ENCODE data around the gene IL18BP. TPM values are rescaled to one million over a fixed set of nuclear protein-coding genes. Genes with fewer than 3 reads are reported as not detected.

IL18BP gene
- total RNA-seq, 1 donor from 2014 or later = 15.2 TPM

DNA sequence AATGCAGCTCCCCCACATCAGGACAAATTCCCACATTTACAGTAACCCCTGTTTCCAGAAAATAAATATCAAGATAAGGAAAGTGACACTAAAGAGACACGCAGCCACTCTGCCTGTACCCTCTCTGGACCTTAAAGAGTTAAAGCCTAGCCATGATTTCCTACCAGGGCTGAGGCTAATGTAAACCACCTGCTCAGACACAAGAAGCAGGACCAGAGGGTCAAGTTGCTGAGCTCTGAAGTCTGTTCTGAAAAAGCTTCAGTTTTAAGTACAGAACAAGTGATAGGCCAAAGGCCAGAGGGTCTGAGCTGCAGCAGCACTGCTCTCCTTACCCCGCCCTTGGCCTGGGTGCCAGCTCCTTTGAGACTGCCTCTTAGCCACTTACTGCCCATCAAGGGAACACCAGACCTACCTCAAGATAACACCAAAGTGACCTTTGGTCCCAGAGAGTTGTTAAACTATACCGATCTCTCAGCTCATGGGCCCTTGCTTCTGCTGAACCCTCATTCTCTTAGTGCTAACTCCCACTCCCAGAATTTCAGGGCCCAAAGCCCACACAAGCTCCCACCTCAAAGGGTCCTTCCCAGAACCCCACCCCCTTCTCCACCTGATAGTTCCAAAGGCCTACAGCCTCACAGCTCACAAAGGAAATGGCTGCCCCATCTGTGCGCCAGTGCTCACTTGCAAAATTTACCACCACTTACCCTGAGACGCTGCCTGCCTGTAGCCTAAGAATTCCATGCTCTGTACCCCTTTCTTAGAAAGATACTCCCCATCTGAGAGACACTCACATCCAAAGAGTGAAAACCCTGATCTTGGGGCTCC is 40.5 kb downstream of the IL18BP start:
- Mint-ChIP-seq H3K4me1 (ENCODE audit: low read depth, unreplicated experiment) (peaks cover 15% of the 10 kb centered on the region), H3K4me3 (ENCODE audit: unreplicated experiment) (no peak overlapping the region), H3K36me3 (ENCODE audit: low read depth, unreplicated experiment) (peaks cover 7% of the 10 kb centered on the region), H3K27ac (ENCODE audit: unreplicated experiment) (no peak overlapping the region), H3K9me3 (ENCODE audit: unreplicated experiment) (no peaks in the 10 kb centered on the region), H3K27me3 (ENCODE audit: low read depth, unreplicated experiment) (no peaks in the 10 kb centered on the region)
- peak; percentile 24 for DNase-seq (ENCODE audit: low read depth)
- Histone ChIP-seq H3K9me3 (ENCODE audit: insufficient read depth, low read depth, low read length) (no peaks in the 10 kb centered on the region), H3K27me3 (ENCODE audit: insufficient read depth, low read length) (no peaks in the 10 kb centered on the region), H2AFZ (ENCODE audit: low read depth, low read length) (no peak overlapping the region), H3K9ac (ENCODE audit: low read length) (peak overlapping the region; percentile 95), H3K4me1 (ENCODE audit: insufficient read depth, low read length) (peaks cover 44% of the 10 kb centered on the region), H3K36me3 (ENCODE audit: insufficient read depth, low read length) (peaks cover 4% of the 10 kb centered on the region), H3K4me3 (ENCODE audit: insufficient read depth, low read depth, low read length) (peak overlapping the region; percentile 81), H3K27ac (ENCODE audit: low read depth, low read length) (peak overlapping the region; percentile 95), H3K79me2 (ENCODE audit: insufficient read depth, low read length) (peaks cover 91% of the 10 kb centered on the region), H4K20me1 (ENCODE audit: insufficient read depth, low read length) (peaks cover 52% of the 10 kb centered on the region), H3K4me2 (ENCODE audit: low read length) (peak overlapping the region; percentile 99)
- TF ChIP-seq EZH2 (IDR thresholded peaks at IDR 0.05; ENCODE audit: insufficient read depth, low read length) = no peak
- TF ChIP-seq, protein P1, sequence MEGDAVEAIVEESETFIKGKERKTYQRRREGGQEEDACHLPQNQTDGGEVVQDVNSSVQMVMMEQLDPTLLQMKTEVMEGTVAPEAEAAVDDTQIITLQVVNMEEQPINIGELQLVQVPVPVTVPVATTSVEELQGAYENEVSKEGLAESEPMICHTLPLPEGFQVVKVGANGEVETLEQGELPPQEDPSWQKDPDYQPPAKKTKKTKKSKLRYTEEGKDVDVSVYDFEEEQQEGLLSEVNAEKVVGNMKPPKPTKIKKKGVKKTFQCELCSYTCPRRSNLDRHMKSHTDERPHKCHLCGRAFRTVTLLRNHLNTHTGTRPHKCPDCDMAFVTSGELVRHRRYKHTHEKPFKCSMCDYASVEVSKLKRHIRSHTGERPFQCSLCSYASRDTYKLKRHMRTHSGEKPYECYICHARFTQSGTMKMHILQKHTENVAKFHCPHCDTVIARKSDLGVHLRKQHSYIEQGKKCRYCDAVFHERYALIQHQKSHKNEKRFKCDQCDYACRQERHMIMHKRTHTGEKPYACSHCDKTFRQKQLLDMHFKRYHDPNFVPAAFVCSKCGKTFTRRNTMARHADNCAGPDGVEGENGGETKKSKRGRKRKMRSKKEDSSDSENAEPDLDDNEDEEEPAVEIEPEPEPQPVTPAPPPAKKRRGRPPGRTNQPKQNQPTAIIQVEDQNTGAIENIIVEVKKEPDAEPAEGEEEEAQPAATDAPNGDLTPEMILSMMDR (IDR thresholded peaks at IDR 0.05; ENCODE audit: insufficient read depth, low read depth, low read length) = no peak
- FAIRE-seq = no peak

DNA sequence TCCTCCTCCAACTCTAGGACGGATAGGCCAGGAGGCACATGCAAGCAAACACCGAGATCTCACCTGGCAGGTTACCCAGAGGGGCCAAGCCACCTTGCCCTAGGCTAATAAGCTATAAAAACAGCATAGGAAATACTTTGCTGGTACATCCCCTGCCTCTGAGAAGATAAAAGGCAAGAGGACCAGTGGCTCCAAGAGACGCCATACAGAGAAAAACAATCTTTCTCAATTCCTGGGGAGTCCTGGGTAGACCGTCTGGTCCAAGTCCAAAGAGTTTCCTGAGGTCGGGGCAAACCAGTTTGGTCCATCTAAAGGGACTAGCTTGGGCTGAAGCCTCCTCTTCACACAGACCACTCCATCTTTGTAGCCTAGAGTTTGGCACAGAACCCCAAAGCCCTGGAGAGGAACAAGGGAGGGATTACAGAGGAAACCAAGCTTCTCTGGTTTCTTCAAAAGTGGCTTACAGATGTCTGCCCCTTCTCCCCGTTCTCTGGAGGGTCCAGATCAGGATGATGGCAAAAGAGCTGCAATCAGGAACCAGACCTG is 41.2 kb downstream of the IL18BP start:
- Histone ChIP-seq H3K36me3 (ENCODE audit: insufficient read depth, low read length) (peaks cover 3% of the 10 kb centered on the region), H2AFZ (ENCODE audit: low read depth, low read length) (peak overlapping the region; percentile 35), H4K20me1 (ENCODE audit: insufficient read depth, low read length) (peaks cover 50% of the 10 kb centered on the region), H3K79me2 (ENCODE audit: insufficient read depth, low read length) (peaks cover 93% of the 10 kb centered on the region), H3K9ac (ENCODE audit: low read length) (peak overlapping the region; percentile 95), H3K4me2 (ENCODE audit: low read length) (peak overlapping the region; percentile 99), H3K27me3 (ENCODE audit: insufficient read depth, low read length) (no peaks in the 10 kb centered on the region), H3K4me3 (ENCODE audit: insufficient read depth, low read depth, low read length) (peak overlapping the region; percentile 81), H3K27ac (ENCODE audit: low read depth, low read length) (peak overlapping the region; percentile 95), H3K9me3 (ENCODE audit: insufficient read depth, low read depth, low read length) (no peaks in the 10 kb centered on the region), H3K4me1 (ENCODE audit: insufficient read depth, low read length) (peaks cover 44% of the 10 kb centered on the region)
- TF ChIP-seq, protein P1 (IDR thresholded peaks at IDR 0.05; ENCODE audit: insufficient read depth, low read depth, low read length) = no peak
- TF ChIP-seq EZH2 (IDR thresholded peaks at IDR 0.05; ENCODE audit: insufficient read depth, low read length) = no peak
- Mint-ChIP-seq H3K36me3 (ENCODE audit: low read depth, unreplicated experiment) (peaks cover 7% of the 10 kb centered on the region), H3K27me3 (ENCODE audit: low read depth, unreplicated experiment) (no peaks in the 10 kb centered on the region), H3K4me3 (ENCODE audit: unreplicated experiment) (no peak overlapping the region), H3K4me1 (ENCODE audit: low read depth, unreplicated experiment) (peaks cover 15% of the 10 kb centered on the region), H3K9me3 (ENCODE audit: unreplicated experiment) (no peaks in the 10 kb centered on the region), H3K27ac (ENCODE audit: unreplicated experiment) (no peak overlapping the region)
- FAIRE-seq (no peak), DNase-seq (ENCODE audit: low read depth) (no peak)
